COR-L47 (cell line): Measurements from ENCODE around the gene BOLA2.
"Not testable (repeated sequence)": the region's sequence is repeated elsewhere in the genome, so short reads cannot be mapped to it uniquely, and the experiment has no call there.

Source experiments
- DNase-seq: peaks from one replicate; lab custom pipeline; 2025; lab: John Stamatoyannopoulos, UW

The BOLA2 gene

GRCh38 chr16:29454269-29454668, at the start of gene BOLA2, which contains the start of gene SLX1B:
Gene BOLA2 (minus strand): TSS chr16:29454351. CDS start chr16:29454253, 98 bp downstream.
Gene SLX1B (plus strand): TSS chr16:29454533.
- DNase-seq, result not testable (repeated sequence)

GRCh38 chr16:29482276-29482675, 28.1 kb upstream of the BOLA2 start:
- not testable (repeated sequence) for DNase-seq

DNA sequence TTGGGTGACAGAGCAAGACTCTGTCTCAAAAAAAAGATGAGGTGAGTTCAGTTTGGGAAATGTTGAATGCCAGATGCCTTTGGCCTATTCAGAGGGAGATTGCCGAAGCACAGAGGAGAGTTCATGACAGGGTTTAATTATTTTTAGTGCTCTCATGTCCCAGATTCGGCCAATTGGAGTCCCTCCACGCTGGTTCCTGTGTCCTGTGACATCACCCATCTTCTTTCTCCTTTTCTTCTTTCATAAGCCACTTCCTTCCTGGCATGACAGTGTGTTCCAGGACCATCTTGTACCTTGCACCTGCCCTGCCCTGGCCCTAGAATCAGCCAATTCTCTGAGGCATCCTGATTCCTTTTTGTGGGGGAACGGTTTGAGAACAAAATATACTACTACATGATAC, 17.9 kb upstream of the BOLA2 start:
- not testable (repeated sequence) for DNase-seq

DNA sequence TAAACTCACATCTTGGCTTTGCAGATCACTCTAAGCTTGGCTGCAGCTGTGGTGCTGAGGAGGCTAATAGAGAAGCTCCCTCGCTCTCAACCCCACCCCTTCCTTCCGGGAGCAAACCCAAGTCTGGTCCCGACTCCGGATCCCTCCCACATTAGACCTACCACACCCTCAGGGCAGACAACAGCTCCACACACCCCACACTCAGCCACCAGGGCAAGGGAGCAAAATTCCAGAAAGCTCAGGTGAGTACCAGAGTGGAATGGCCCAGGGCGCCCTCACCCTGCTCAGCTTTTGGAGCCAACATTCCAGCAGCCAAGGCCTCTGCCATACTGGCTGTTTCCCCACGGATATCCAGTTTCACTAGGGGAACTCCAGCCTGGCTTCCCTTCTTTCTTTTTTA, 15.5 kb upstream of the BOLA2 start:
- not testable (repeated sequence) for DNase-seq

- not testable (repeated sequence) for DNase-seq
Observed at GRCh38 chr16:29467654-29468366, 13.7 kb upstream of the BOLA2 start.

DNA sequence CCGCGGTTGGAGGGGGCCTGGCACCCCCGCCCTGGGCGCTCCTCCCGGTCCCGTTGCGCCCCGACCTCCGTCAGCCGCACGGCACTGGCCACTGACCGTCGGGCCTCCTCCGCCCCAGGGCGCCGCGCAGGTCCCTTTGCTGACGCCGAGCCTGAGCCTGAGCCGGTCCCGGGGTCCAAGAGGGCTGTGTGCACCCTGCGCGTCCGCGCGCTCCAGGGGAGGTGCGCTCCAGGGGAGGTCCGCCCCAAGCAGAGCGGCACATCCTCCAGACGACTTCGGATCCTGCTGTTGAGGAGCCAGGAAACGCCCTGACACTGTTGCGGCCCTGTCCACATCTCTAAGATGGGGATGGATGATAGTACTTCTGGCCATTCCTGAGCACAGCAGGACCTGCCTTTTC, 12.8 kb upstream of the BOLA2 start:
- DNase-seq, result not testable (repeated sequence)

- DNase-seq, result not testable (repeated sequence)
Observed at GRCh38 chr16:29465985-29466824, 12.1 kb upstream of the BOLA2 start.

- DNase-seq, result not testable (repeated sequence)
Observed at GRCh38 chr16:29460647-29461030, 6.5 kb upstream of the BOLA2 start.

- not testable (repeated sequence) for DNase-seq
Observed at GRCh38 chr16:29459706-29460646, 5.8 kb upstream of the BOLA2 start, which contains the start of gene SULT1A4. Gene SULT1A4 (plus strand): TSS chr16:29459913. CDS start chr16:29461386, 1,473 bp downstream.

GRCh38 chr16:29457660-29458059, 3.5 kb upstream of the BOLA2 start:
- not testable (repeated sequence) for DNase-seq

GRCh38 chr16:29454828-29455227, 677 bp upstream of the BOLA2 start:
- not testable (repeated sequence) for DNase-seq

- DNase-seq, result not testable (repeated sequence)
Observed at GRCh38 chr16:29453754-29454153, 397 bp downstream of the BOLA2 start.

DNA sequence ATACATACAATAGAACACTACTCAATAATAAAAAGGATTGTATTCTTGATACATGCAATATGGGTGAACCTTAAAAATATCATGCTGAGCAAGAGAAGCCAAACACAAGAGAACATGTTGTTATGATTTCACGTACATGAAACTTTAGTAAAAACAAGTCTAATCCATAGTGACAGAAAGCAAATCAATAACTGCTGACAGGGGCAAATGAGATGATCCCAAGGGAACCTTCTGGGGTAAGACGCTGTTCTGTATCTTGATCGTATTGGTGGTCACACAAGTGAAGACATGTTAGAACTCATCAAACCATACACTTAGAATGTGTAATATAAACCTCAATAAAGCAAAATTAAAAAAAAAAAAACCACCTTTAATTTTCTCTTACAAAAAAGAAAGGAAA, 28.8 kb downstream of the BOLA2 start:
- DNase-seq, result not testable (repeated sequence)

GRCh38 chr16:29423587-29423986, 30.6 kb downstream of the BOLA2 start:
- not testable (repeated sequence) for DNase-seq

DNA sequence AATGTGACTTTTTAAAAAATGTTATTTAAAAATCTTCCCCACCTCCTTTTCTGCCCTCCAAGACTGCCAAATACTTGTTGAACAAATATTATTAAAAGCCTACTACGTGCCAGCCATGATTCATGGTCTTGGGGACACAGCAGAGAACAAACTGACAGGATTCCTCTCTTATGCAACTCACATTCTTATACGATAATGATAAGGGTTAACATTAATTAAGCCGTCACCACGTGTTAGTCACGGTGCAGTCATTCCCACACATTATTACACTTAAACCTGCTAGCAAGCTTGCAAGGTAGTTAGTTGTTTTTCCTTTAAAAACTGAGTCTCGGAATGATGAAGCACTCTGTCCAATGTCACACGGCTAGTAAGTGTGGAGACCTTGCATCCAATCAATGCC, 48.9 kb downstream of the BOLA2 start:
- DNase-seq, result not testable (repeated sequence)
